Panc1 (cell line): ENCODE measurements around the gene PRDM2. TPM values are rescaled to one million over a fixed set of nuclear protein-coding genes. Genes with fewer than 3 reads are reported as not detected.

Source experiments
- ATAC-seq: fragments of 200-7000 bp; cut with Tn5 transposase; 2 replicates; pipeline ENCODE4 v1.9.1; 2020; ENCODE audit warnings: mild to moderate bottlenecking, moderate library complexity
- BruUV-seq: library from RNA; stranded (reverse); fragments of 400-500 nt; replicated peaks from 2 replicates; lab custom pipeline; 2021; lab: Mats Ljungman, UMichigan
- CTCF ChIA-PET: fragments of 300-600 bp; sonication (Branson Sonifier 250); formaldehyde crosslinking; loops from one replicate; lab custom pipeline; 2022; ENCODE audit warnings: antibody characterized with exemption; lab: Charles Lee
- POLR2A ChIA-PET: fragments of 300-600 bp; sonication (Branson Sonifier 250); formaldehyde crosslinking; loops from one replicate; lab custom pipeline; 2022; ENCODE audit warnings: antibody characterized with exemption; lab: Charles Lee
- DNase-seq: peaks from one replicate; pipeline ENCODE4 v3.0.0-alpha.2; 2010; ENCODE audit warnings: low read depth, low spot score
- H3K27ac ChIP-seq: 2 replicates; pipeline ENCODE4 v1.5.1; 2011; ENCODE audit warnings: mild to moderate bottlenecking, low read length, inconsistent platforms
- H3K27me3 ChIP-seq: fragments of 200-500 bp; sonication (Bioruptor generic); 2 replicates; pipeline ENCODE4 v1.6.0; 2014; ENCODE audit warnings: low read length, inconsistent platforms; ENCODE audit not compliant: control insufficient read depth, insufficient read depth
- H3K36me3 ChIP-seq: fragments of 200-500 bp; sonication (Bioruptor generic); 2 replicates; pipeline ENCODE4 v1.5.1; 2014; ENCODE audit warnings: inconsistent platforms, mild to moderate bottlenecking, low read length, moderate library complexity; ENCODE audit not compliant: control insufficient read depth, insufficient read depth
- H3K4me1 ChIP-seq: 2 replicates; pipeline ENCODE4 v1.5.1; 2011; ENCODE audit warnings: inconsistent platforms, mild to moderate bottlenecking, low read length, moderate library complexity; ENCODE audit not compliant: control insufficient read depth, insufficient read depth
- H3K4me3 ChIP-seq, 2 experiments: 2 replicates each; pipeline ENCODE4 v1.5.1; 2011 to 2012; ENCODE audit warnings: low read depth in 2 of 2, low read length in 2 of 2, mild to moderate bottlenecking in 2 of 2, inconsistent platforms in 1 of 2, moderate library complexity in 1 of 2
- H3K9me3 ChIP-seq: fragments of 200-500 bp; sonication (Bioruptor generic); 2 replicates; pipeline ENCODE4 v1.5.1; 2014; ENCODE audit warnings: low read depth, mild to moderate bottlenecking, inconsistent platforms, low read length, moderate library complexity; ENCODE audit not compliant: control insufficient read depth, insufficient read depth
- CTCF ChIP-seq: fragments of 450-650 bp; IDR thresholded peaks from 2 replicates; pipeline ENCODE4 v1.5.1; 2017; ENCODE audit warnings: mild to moderate bottlenecking
- POLR2AphosphoS5 ChIP-seq: IDR thresholded peaks from 2 replicates; pipeline ENCODE4 v1.6.1; 2012; ENCODE audit warnings: mild to moderate bottlenecking, low read depth, low read length, moderate library complexity
- REST ChIP-seq, 2 experiments: IDR thresholded peaks; 2 replicates each; pipeline ENCODE4 v1.6.1; 2011 to 2012; ENCODE audit warnings: low read depth in 2 of 2, control low read depth in 1 of 2, low read length in 1 of 2, mild to moderate bottlenecking in 1 of 2, moderate library complexity in 1 of 2; ENCODE audit not compliant: insufficient read depth in 1 of 2
- SIN3A ChIP-seq: IDR thresholded peaks from 2 replicates; pipeline ENCODE4 v1.6.1; 2012; ENCODE audit warnings: low read depth, mild to moderate bottlenecking, low read length, moderate library complexity, borderline replicate concordance; ENCODE audit not compliant: insufficient read depth
- TCF7L2 ChIP-seq: IDR thresholded peaks from 2 replicates; pipeline ENCODE4 v1.6.1; 2011; ENCODE audit warnings: mild to moderate bottlenecking, low read depth, low read length, inconsistent platforms
- in situ Hi-C: cut with HindIII; loops from 2 replicates; pipeline ENCODE4 v1.10.0; 2016; ENCODE audit warnings: low sequenced_read_pairs, low pct_unique_long_range_greater_than_20kb
- intact Hi-C: fragments of 100-400 bp; cut with micrococcal nuclease; formaldehyde crosslinking; loops from one replicate; pipeline ENCODE4 v1.10.0; 2022; ENCODE audit not compliant: unreplicated experiment
- total RNA-seq: library from RNA; stranded (reverse); gene quantifications from one replicate; pipeline ENCODE4 v1.2.1, GENCODE V29; 2021; ENCODE audit not compliant: unreplicated experiment

The PRDM2 gene
- total RNA-seq, 1 experiment from 2014 or later: 40.3 TPM

DNA sequence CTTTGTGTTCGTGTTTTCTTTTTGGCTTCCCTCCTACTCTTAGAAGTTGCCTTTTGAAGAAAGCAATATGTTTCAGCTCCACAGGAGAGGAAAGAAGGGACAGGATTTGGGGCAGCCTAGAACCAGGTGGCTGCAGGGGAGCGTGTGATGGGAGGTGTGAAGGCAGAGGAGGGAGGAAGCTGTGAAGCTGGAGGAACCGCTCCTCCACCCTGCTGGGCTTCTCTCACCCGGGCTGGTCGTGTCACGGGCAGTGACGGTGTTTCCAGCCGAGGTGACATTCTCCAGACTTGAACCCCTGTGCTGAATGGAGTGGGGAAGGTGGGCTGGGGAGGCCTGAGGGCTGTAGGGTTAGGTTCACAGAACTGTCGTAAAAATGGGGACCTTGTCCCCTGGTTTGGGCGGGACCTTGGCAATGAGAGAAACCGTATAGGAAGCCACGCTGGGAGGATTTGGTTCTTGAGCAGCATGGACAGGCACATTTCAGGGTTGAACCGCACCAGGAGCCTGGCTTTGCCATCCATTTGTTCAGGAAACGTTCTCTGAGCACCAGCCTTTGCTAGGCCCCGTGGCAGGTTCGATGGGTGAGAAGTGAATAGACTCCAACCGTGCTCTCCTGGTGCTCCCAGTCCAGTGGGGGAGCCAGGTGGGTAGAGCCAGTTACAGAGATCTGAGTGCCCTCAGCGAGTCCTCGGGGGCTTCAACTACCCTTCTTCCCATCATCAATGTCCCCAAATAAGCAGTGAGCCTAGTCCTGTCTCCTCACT is 103.0 kb downstream of the PRDM2 start:
- H3K27ac ChIP-seq: no peak overlapping the region
- H3K27me3 ChIP-seq: no peaks in the 10 kb centered on the region
- no peak for ATAC-seq
- no peak overlapping the region for H3K4me3 ChIP-seq
- no peaks in the 10 kb centered on the region for H3K4me1 ChIP-seq
- POLR2A ChIA-PET: no interaction called here
- DNase-seq: no peak
- H3K9me3 ChIP-seq: no peaks in the 10 kb centered on the region
- in situ Hi-C loops (no loop called here), intact Hi-C loops (loop anchor here (10.0 kb wide), 1 partner anchor 138 kb away; no protein-coding TSS in a partner anchor)
- H3K36me3 ChIP-seq: no peaks in the 10 kb centered on the region
- no peak for TF ChIP-seq TCF7L2
- TF ChIP-seq POLR2AphosphoS5: no peak
- TF ChIP-seq REST (IDR thresholded peaks at IDR 0.05; ENCODE audit: insufficient read depth in 1 of 2, low read depth in 2 of 2, low read length in 1 of 2): no peak
- TF ChIP-seq CTCF: no peak
- no peak for TF ChIP-seq SIN3A
- CTCF ChIA-PET: no interaction called here
- BruUV-seq: no TSS peak

- ChIA-PET POLR2A (no interaction called here), CTCF (no interaction called here)
- Histone ChIP-seq H3K36me3 (no peaks in the 10 kb centered on the region), H3K9me3 (no peaks in the 10 kb centered on the region), H3K4me3 (no peak overlapping the region), H3K4me1 (no peaks in the 10 kb centered on the region), H3K27me3 (no peaks in the 10 kb centered on the region), H3K27ac (no peak overlapping the region)
- BruUV-seq: no TSS peak
- TF ChIP-seq POLR2AphosphoS5: no peak
- TF ChIP-seq CTCF: no peak
- TF ChIP-seq TCF7L2: no peak
- TF ChIP-seq SIN3A: no peak
- TF ChIP-seq REST (IDR thresholded peaks at IDR 0.05; ENCODE audit: insufficient read depth in 1 of 2, low read depth in 2 of 2, low read length in 1 of 2): no peak
- in situ Hi-C loops (no loop called here), intact Hi-C loops (loop anchor here (10.0 kb wide), 1 partner anchor 139 kb away; no protein-coding TSS in a partner anchor)
- no peak for ATAC-seq
- DNase-seq: no peak
Observed at GRCh38 chr1:13803546-13804239, 103.7 kb downstream of the PRDM2 start.
